Ectodermal cell (in vitro differentiated cells): Measurements from ENCODE around the gene HAPLN2.
"Not testable (repeated sequence)": the region's sequence is repeated elsewhere in the genome, so short reads cannot be mapped to it uniquely, and the experiment has no call there.

Source experiments
- H3K27ac ChIP-seq: 2 replicates; pipeline ENCODE4 v1.7.0; 2013; ENCODE audit warnings: mild to moderate bottlenecking, low read depth, low read length; ENCODE audit not compliant: insufficient read depth, poor library complexity, severe bottlenecking
- H3K27me3 ChIP-seq: 2 replicates; pipeline ENCODE4 v1.7.0; 2013; ENCODE audit warnings: mild to moderate bottlenecking, low read length; ENCODE audit not compliant: insufficient read depth, control insufficient read depth, poor library complexity, severe bottlenecking
- H3K36me3 ChIP-seq: one replicate; pipeline ENCODE4 v1.7.0; 2013; ENCODE audit warnings: low read length; ENCODE audit not compliant: control insufficient read depth, insufficient read depth
- H3K4me1 ChIP-seq: one replicate; pipeline ENCODE4 v1.7.0; 2013; ENCODE audit warnings: low read length; ENCODE audit not compliant: control insufficient read depth, insufficient read depth
- H3K4me3 ChIP-seq: 2 replicates; pipeline ENCODE4 v1.7.0; 2013; ENCODE audit warnings: low read depth, low read length, control low read depth; ENCODE audit not compliant: insufficient read depth
- H3K9me3 ChIP-seq: 2 replicates; pipeline ENCODE4 v1.7.0; 2013; ENCODE audit warnings: mild to moderate bottlenecking, low read length, moderate library complexity; ENCODE audit not compliant: control insufficient read depth
- WGBS, 2 experiments: methylation state at CpG; one replicate each; pipeline ENCODE4 v1.1.7; 2013; ENCODE audit warnings: missing lambda C conversion rate in 2 of 2; 5-methylcytosine and 5-hydroxymethylcytosine counted together

The HAPLN2 gene

GRCh38 chr1:156582388-156583017 is 36.7 kb upstream of the HAPLN2 start:
- 88 to 89% methylated on average over 9 of the region's 9 CpGs for WGBS, 2 experiments
- Histone ChIP-seq H3K4me3 (no peak overlapping the region), H3K36me3 (no peaks in the 10 kb centered on the region), H3K9me3 (no peaks in the 10 kb centered on the region), H3K27me3 (no peaks in the 10 kb centered on the region), H3K27ac (no peak overlapping the region), H3K4me1 (no peaks in the 10 kb centered on the region)

- H3K27me3 ChIP-seq = no peaks in the 10 kb centered on the region
- H3K9me3 ChIP-seq = no peaks in the 10 kb centered on the region
- H3K4me1 ChIP-seq = no peaks in the 10 kb centered on the region
- H3K36me3 ChIP-seq = no peaks in the 10 kb centered on the region
- 52 to 55% methylated on average over 19 of the region's 20 CpGs for WGBS, 2 experiments
- H3K27ac ChIP-seq = no peak overlapping the region
- H3K4me3 ChIP-seq = no peak overlapping the region
These were observed 35.2 kb upstream of the HAPLN2 start for GRCh38 chr1:156583821-156584622.

GRCh38 chr1:156584813-156585212 is 34.4 kb upstream of the HAPLN2 start:
- no peaks in the 10 kb centered on the region for H3K9me3 ChIP-seq
- H3K27ac ChIP-seq = no peak overlapping the region
- no peak overlapping the region for H3K4me3 ChIP-seq
- H3K4me1 ChIP-seq = no peaks in the 10 kb centered on the region
- H3K27me3 ChIP-seq = no peaks in the 10 kb centered on the region
- H3K36me3 ChIP-seq = no peaks in the 10 kb centered on the region
- 49 to 53% methylated on average over 11 of the region's 11 CpGs for WGBS, 2 experiments

- Histone ChIP-seq H3K9me3 (no peaks in the 10 kb centered on the region), H3K4me3 (no peak overlapping the region), H3K36me3 (no peaks in the 10 kb centered on the region), H3K27me3 (no peaks in the 10 kb centered on the region), H3K27ac (no peak overlapping the region), H3K4me1 (no peaks in the 10 kb centered on the region)
- 61 to 65% methylated on average over 4 of the region's 4 CpGs for WGBS, 2 experiments
These were observed 32.9 kb upstream of the HAPLN2 start for GRCh38 chr1:156586323-156586722.

GRCh38 chr1:156586892-156587477 is 32.2 kb upstream of the HAPLN2 start:
- Histone ChIP-seq H3K27ac (no peak overlapping the region), H3K9me3 (no peaks in the 10 kb centered on the region), H3K4me3 (no peak overlapping the region), H3K27me3 (no peaks in the 10 kb centered on the region), H3K4me1 (no peaks in the 10 kb centered on the region), H3K36me3 (no peaks in the 10 kb centered on the region)
- 91 to 94% methylated on average over 3 of the region's 3 CpGs for WGBS, 2 experiments

GRCh38 chr1:156587927-156588326 is 31.3 kb upstream of the HAPLN2 start:
- not testable (repeated sequence) for H3K36me3 ChIP-seq, H3K4me3 ChIP-seq, H3K4me1 ChIP-seq, H3K27ac ChIP-seq, H3K27me3 ChIP-seq, H3K9me3 ChIP-seq
- WGBS, 2 experiments = 91 to 96% methylated on average over 8 of the region's 8 CpGs

GRCh38 chr1:156589546-156589945 is 29.7 kb upstream of the HAPLN2 start:
- Histone ChIP-seq H3K9me3 (no peaks in the 10 kb centered on the region), H3K36me3 (peaks cover 9% of the 10 kb centered on the region), H3K27ac (no peak overlapping the region), H3K27me3 (no peaks in the 10 kb centered on the region), H3K4me3 (no peak overlapping the region), H3K4me1 (peaks cover 4% of the 10 kb centered on the region)
- WGBS, 2 experiments = 84 to 85% methylated on average over 3 to 4 of the region's 5 CpGs

- WGBS, 2 experiments = 91% methylated on average over 6 to 10 of the region's 10 CpGs
- H3K27ac ChIP-seq = no peak overlapping the region
These were observed 28.7 kb upstream of the HAPLN2 start for GRCh38 chr1:156590326-156591180.

GRCh38 chr1:156591181-156591431 is 28.1 kb upstream of the HAPLN2 start:
- Histone ChIP-seq H3K9me3 (no peaks in the 10 kb centered on the region), H3K4me3 (peak overlapping the region; percentile 90), H3K36me3 (peaks cover 24% of the 10 kb centered on the region), H3K4me1 (peaks cover 4% of the 10 kb centered on the region), H3K27me3 (no peaks in the 10 kb centered on the region), H3K27ac (peak overlapping the region; percentile 18)
- WGBS, 2 experiments = 44 to 51% methylated on average over 6 of the region's 6 CpGs

More at GRCh38 chr1:156590326-156591180, 28.7 kb upstream of the HAPLN2 start:
- Histone ChIP-seq H3K4me3 (no peak overlapping the region), H3K27me3 (no peaks in the 10 kb centered on the region), H3K9me3 (no peaks in the 10 kb centered on the region), H3K4me1 (peaks cover 4% of the 10 kb centered on the region), H3K36me3 (peaks cover 19% of the 10 kb centered on the region)
